AG04450 (cell line): ENCODE measurements around the gene GATA1. TPM values are rescaled to one million over a fixed set of nuclear protein-coding genes. Genes with fewer than 3 reads are reported as not detected.

Source experiments
- CTCF ChIA-PET: fragments of 300-600, 350-600 bp; formaldehyde crosslinking; extraction: SDS; loops from one replicate; lab custom pipeline; 2022; ENCODE audit warnings: antibody characterized with exemption, inconsistent platforms; lab: Charles Lee
- POLR2A ChIA-PET: fragments of 350-600 bp; formaldehyde crosslinking; extraction: SDS; loops from one replicate; lab custom pipeline; 2021; ENCODE audit warnings: antibody characterized with exemption, inconsistent platforms; lab: Yijun Ruan, JAX
- DNase-seq: peaks from one replicate; pipeline ENCODE4 v3.0.0-alpha.2; 2011; ENCODE audit warnings: low read depth, low spot score
- H3K27ac ChIP-seq: one replicate; pipeline ENCODE4 v1.5.1; 2012; ENCODE audit warnings: low read depth, low read length, control low read depth
- H3K27me3 ChIP-seq: one replicate; pipeline ENCODE4 v1.6.0; 2012; ENCODE audit warnings: low read length; ENCODE audit not compliant: control insufficient read depth, insufficient read depth
- H3K4me3 ChIP-seq: 2 replicates; pipeline ENCODE4 v1.5.1; 2011; ENCODE audit warnings: mild to moderate bottlenecking, low read depth, low read length, control low read depth
- H3K9me3 ChIP-seq: 2 replicates; pipeline ENCODE4 v1.5.1; 2012; ENCODE audit warnings: low read length; ENCODE audit not compliant: control insufficient read depth, insufficient read depth
- polyA plus RNA-seq: library from polyadenylated mRNA; depleted of rRNA; stranded (reverse); fragments of >200 nt; gene quantifications from 2 replicates; pipeline ENCODE4 v1.2.3, GENCODE V29; 2011
- TF ChIP-seq, protein P1 (sequence below): IDR thresholded peaks from 2 replicates; pipeline ENCODE4 v1.5.1; 2011; ENCODE audit warnings: low read depth, low read length, control low read depth, inconsistent platforms

Gene GATA1
- polyA plus RNA-seq, 1 experiment: not detected

DNA sequence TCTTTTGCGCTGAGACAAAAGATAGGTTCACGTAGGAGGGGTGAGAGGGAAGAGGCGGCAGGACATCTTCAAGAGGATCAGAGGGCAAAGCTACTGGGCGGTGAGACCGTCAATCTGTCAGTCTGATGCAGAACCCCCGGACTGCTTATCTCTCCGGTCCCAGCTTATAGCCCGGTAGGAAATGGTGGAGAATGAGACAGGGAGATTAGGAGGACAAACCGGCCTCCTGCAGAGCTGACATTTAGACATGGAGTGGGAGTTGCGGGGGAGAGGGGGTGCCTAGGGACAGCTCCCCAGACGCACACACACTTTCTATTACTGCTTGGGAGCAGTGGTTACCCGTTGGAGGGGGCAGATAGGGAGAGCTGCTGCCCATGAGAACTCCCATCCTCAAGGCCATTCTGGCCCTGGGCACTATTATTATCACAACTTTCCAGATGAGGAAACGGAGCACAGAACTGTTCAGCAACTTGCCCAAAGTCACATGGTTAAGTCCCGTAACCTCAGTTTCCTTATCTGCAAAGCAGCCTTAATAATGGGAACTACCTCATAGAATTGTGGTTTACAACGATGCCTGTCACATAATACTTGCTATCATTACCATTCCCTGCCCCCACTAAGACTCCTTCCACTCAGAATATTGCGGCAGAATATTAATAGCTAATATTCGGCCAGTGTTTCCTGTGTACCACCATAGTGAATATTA, 14.3 kb downstream of the GATA1 start:
- H3K27ac ChIP-seq: peak overlapping the region; percentile 90
- TF ChIP-seq, protein P1, sequence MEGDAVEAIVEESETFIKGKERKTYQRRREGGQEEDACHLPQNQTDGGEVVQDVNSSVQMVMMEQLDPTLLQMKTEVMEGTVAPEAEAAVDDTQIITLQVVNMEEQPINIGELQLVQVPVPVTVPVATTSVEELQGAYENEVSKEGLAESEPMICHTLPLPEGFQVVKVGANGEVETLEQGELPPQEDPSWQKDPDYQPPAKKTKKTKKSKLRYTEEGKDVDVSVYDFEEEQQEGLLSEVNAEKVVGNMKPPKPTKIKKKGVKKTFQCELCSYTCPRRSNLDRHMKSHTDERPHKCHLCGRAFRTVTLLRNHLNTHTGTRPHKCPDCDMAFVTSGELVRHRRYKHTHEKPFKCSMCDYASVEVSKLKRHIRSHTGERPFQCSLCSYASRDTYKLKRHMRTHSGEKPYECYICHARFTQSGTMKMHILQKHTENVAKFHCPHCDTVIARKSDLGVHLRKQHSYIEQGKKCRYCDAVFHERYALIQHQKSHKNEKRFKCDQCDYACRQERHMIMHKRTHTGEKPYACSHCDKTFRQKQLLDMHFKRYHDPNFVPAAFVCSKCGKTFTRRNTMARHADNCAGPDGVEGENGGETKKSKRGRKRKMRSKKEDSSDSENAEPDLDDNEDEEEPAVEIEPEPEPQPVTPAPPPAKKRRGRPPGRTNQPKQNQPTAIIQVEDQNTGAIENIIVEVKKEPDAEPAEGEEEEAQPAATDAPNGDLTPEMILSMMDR: no peak
- no peak for DNase-seq
- CTCF ChIA-PET: no interaction called here
- peak overlapping the region; percentile 72 for H3K4me3 ChIP-seq
- POLR2A ChIA-PET: interaction anchor here (0.5 kb wide), 1 partner anchor 202 kb away, joined by 3 read pairs; the partner anchor contains the start of gene GRIPAP1
- H3K27me3 ChIP-seq: no peaks in the 10 kb centered on the region
- no peaks in the 10 kb centered on the region for H3K9me3 ChIP-seq

DNA sequence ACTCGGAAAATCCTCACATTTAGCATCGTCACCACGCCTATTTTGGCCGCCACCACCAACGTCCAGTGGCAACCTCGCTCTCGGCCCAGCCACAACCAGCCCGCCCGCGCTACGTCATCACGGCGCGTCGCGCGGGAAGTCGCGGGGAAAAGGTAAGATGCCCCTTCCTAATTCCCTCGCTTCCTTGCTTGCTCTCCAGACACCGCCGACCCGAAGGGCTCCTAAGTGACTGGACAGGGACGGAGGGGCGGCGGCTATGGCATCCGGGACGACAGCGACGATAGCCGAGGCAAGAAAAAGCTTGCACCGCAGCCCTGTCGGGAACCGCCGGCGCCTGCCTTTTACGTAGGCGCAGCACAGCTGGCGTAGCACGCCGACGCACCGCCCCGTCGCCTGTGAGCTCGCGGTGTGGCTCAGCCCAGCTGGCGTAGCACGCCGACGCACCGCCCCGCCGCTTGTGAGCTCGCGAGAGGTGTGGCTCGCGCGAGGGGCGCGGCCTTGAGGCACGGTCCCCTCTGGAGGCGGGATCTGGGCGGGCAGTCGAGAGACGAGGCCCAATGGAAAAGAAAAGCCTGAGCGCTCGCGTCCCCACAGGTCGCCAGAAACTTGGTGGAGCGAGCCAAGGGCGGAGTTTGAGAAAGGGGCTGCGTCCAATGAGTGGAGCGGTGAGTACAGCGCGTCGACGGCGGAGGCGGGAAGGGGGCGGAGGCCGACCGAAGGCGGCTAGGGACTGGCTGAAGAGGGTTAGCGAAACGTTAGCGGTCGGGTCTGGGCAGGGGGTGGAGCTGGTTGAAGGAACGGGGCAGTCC, 15.1 kb downstream of the GATA1 start, which contains the start of gene HDAC6:
Gene HDAC6 (plus strand): TSS at position 788 of the 809 bp plus-strand sequence. CDS start 626 bp downstream, outside the sequence.
- POLR2A ChIA-PET: interaction anchor here (0.5 to 1.1 kb wide), 6 partner anchors 61 to 1078 kb away, joined by 3 to 6 read pairs (median 4); partner anchors contain the start of genes GRIPAP1, PQBP1, TIMM17B and USP27X
- CTCF ChIA-PET: no interaction called here
- Histone ChIP-seq H3K4me3 (peak within 1 kb of the TSS; percentile 73), H3K27ac (peak within 1 kb of the TSS; percentile 92), H3K9me3 (no peaks in the 10 kb centered on the region), H3K27me3 (no peaks in the 10 kb centered on the region)
- DNase-seq: peak; percentile 97
- TF ChIP-seq, protein P1: no peak

DNA sequence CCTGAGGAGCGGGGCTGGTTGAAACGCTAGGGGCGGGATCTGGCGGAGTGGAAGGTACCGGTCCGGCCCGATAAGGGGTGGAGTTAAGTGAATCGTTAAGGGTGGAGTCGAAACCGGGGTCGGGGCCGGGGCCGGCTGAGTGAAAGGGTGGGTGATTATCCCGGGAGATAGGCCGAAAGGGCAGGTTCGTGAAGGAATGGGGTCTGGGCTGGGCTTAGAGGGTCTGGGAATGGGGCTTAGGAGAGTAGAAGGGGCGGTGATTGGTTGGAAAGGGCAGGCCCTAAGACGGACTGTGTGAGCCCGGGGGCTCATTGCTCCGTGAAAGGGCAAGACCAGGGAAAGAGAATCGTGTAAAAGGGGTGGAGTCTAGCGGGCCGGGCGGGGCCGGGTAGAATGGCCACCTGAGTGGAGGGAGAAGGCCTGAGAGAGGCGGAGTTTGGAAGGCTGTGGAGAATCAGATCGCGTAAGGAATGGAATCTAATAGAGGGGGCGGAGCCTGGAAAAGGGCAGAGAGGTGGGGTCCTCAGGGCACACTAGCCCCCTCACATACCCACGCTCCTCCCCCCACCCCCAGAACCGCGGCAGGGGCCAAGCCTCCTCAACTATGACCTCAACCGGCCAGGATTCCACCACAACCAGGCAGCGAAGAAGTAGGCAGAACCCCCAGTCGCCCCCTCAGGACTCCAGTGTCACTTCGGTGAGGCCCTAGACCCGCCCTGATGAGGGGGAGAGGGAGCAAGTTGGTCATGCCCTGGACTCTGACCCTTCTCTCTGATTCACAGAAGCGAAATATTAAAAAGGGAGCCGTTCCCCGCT, 15.9 kb downstream of the GATA1 start:
- TF ChIP-seq, protein P1: no peak
- peak overlapping the region; percentile 73 for H3K4me3 ChIP-seq
- peak; percentile 23 for DNase-seq
- no peaks in the 10 kb centered on the region for H3K9me3 ChIP-seq
- no peaks in the 10 kb centered on the region for H3K27me3 ChIP-seq
- ChIA-PET CTCF (no interaction called here), POLR2A (interaction anchor here (0.6 to 1.1 kb wide), 5 partner anchors 62 to 1077 kb away, joined by 3 to 6 read pairs (median 5); partner anchors contain the start of genes PQBP1, TIMM17B and USP27X)
- peak overlapping the region; percentile 92 for H3K27ac ChIP-seq

DNA sequence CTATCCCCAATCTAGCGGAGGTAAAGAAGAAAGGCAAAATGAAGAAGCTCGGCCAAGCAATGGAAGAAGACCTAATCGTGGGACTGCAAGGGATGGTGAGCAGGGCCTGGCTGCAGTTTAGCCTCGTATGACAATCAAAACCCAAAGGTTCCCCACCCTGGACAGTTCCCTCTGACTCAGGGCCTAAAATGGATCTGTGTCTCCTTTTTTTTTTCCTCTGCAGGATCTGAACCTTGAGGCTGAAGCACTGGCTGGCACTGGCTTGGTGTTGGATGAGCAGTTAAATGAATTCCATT, 16.5 kb downstream of the GATA1 start:
- H3K27me3 ChIP-seq: no peaks in the 10 kb centered on the region
- no peak for DNase-seq
- POLR2A ChIA-PET: no interaction called here
- H3K27ac ChIP-seq: peak overlapping the region; percentile 92
- TF ChIP-seq, protein P1: no peak
- no peaks in the 10 kb centered on the region for H3K9me3 ChIP-seq
- CTCF ChIA-PET: no interaction called here
- H3K4me3 ChIP-seq: peak overlapping the region; percentile 73
